Adrenal gland (tissue), 5 donors: ENCODE results near the gene SMIM7.

ENCODE experiments used
- POLR2A ChIP-seq, 2 donors: fragments of 450-650 bp; IDR thresholded peaks; one replicate each; pipeline ENCODE4 v1.6.1; 2017; ENCODE audit warnings: antibody characterized with exemption in 2 of 2, mild to moderate bottlenecking in 2 of 2, moderate library complexity in 1 of 2
- TF ChIP-seq, protein P1 (sequence below), 6 experiments: fragments of 450-650 bp in 4 of 6; fragments of 200-600 bp in 2 of 6; sonication (generic) in 1 of 6; IDR thresholded peaks; 1 replicate in 5 of 6; 2 replicates in 1 of 6; pipeline versions ENCODE4 v1.5.1 to v1.8.0; 2016 to 2021; ENCODE audit warnings: antibody characterized with exemption in 6 of 6, mild to moderate bottlenecking in 2 of 6, moderate library complexity in 1 of 6
- donor health status: DM: no; HTN: no; CAD: no.

DNA sequence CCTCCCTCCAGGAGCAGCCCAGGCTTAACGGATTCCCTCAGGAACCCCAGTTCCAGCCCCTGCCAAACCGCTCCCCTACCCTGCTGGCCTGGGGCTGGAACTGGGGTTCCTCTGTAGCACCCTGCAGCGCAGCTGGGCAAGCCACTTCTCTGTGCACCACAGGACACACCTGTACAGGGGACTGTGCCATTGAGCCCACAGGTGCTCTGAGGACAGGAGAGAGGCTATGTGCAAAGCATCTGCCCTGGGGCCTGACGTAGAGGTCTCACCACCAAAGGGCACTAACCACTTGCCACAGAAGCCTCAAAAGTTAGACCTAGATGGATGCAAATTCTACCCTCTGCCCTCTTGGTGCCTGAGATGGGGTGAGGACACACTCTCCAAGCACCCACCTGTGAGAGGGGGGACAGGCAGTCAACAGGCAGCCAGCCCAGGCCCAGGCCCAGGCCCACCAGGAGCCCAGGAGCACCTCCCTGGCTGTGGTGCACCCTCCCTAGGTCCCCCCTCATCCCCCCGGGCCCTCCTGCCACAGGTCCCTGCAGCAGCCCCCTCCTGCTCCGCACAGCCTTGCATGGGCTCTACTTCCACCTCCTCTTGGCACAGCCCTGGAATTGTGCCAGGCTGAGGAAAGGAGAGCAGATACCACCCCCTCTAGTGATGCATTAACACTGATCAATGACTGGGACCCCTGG is 60.1 kb downstream of the SMIM7 start:
- TF ChIP-seq, protein P1, sequence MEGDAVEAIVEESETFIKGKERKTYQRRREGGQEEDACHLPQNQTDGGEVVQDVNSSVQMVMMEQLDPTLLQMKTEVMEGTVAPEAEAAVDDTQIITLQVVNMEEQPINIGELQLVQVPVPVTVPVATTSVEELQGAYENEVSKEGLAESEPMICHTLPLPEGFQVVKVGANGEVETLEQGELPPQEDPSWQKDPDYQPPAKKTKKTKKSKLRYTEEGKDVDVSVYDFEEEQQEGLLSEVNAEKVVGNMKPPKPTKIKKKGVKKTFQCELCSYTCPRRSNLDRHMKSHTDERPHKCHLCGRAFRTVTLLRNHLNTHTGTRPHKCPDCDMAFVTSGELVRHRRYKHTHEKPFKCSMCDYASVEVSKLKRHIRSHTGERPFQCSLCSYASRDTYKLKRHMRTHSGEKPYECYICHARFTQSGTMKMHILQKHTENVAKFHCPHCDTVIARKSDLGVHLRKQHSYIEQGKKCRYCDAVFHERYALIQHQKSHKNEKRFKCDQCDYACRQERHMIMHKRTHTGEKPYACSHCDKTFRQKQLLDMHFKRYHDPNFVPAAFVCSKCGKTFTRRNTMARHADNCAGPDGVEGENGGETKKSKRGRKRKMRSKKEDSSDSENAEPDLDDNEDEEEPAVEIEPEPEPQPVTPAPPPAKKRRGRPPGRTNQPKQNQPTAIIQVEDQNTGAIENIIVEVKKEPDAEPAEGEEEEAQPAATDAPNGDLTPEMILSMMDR (IDR thresholded peaks at IDR 0.05): no peak
- TF ChIP-seq POLR2A (IDR thresholded peaks at IDR 0.05): no peak
